Epidermal melanocyte (primary cell): ENCODE measurements around the gene JARID2.

Experiments
- DNase-seq: peaks from one replicate; pipeline ENCODE4 v3.0.0; 2011; ENCODE audit warnings: low spot score; ENCODE audit not compliant: insufficient read length

The JARID2 gene

GRCh38 chr6:15246666-15247499 is 1.0 kb downstream of the JARID2 start:
- DNase-seq, result no peak

GRCh38 chr6:15247500-15248450 is 1.9 kb downstream of the JARID2 start:
- DNase-seq, result no peak

- DNase-seq, result peak; percentile 93
Measured at GRCh38 chr6:15248451-15249370, 2.8 kb downstream of the JARID2 start.

- no peak for DNase-seq
Measured at GRCh38 chr6:15249371-15250019, 3.6 kb downstream of the JARID2 start.

GRCh38 chr6:15250187-15251168 is 4.6 kb downstream of the JARID2 start:
- DNase-seq, result no peak

GRCh38 chr6:15252195-15252594 is 6.3 kb downstream of the JARID2 start:
- no peak for DNase-seq

GRCh38 chr6:15253203-15254022 is 7.5 kb downstream of the JARID2 start:
- no peak for DNase-seq

- DNase-seq, result no peak
Measured at GRCh38 chr6:15254070-15254975, 8.5 kb downstream of the JARID2 start.

GRCh38 chr6:15255481-15255880 is 9.6 kb downstream of the JARID2 start:
- DNase-seq, result no peak

- no peak for DNase-seq
Measured at GRCh38 chr6:15255909-15256395, 10.1 kb downstream of the JARID2 start.

GRCh38 chr6:15256538-15257271 is 10.8 kb downstream of the JARID2 start:
- DNase-seq, result no peak

- no peak for DNase-seq
Measured at GRCh38 chr6:15257357-15258132, 11.7 kb downstream of the JARID2 start.

GRCh38 chr6:15259766-15260098 is 13.9 kb downstream of the JARID2 start:
- DNase-seq, result no peak

GRCh38 chr6:15260099-15260821 is 14.4 kb downstream of the JARID2 start:
- peak; percentile 23 for DNase-seq

- no peak for DNase-seq
Measured at GRCh38 chr6:15263780-15264374, 18.0 kb downstream of the JARID2 start.
